SIG-M5 treated with dmso at 0.1 percent for 504 hours (cell line): Measurements from ENCODE around the gene CLSTN3.
A peak's percentile ranks its signal among the peaks of the same experiment; 100 is the strongest.
"Not testable (repeated sequence)": the region's sequence is repeated elsewhere in the genome, so short reads cannot be mapped to it uniquely, and the experiment has no call there.

ENCODE experiments used
- DNase-seq: peaks from one replicate; lab custom pipeline; 2025; ENCODE audit not compliant: unreplicated experiment; lab: John Stamatoyannopoulos, UW

The CLSTN3 gene

GRCh38 chr12:7103837-7104584 is 26.2 kb upstream of the CLSTN3 start:
- DNase-seq = no peak

- DNase-seq = no peak
Observed at GRCh38 chr12:7106082-7106481, 24.1 kb upstream of the CLSTN3 start.

GRCh38 chr12:7107181-7107580 is 23.0 kb upstream of the CLSTN3 start:
- not testable (repeated sequence) for DNase-seq

GRCh38 chr12:7107636-7108002 is 22.6 kb upstream of the CLSTN3 start:
- peak; percentile 22 for DNase-seq

GRCh38 chr12:7108003-7108795 is 22.0 kb upstream of the CLSTN3 start:
- peak; percentile 62 for DNase-seq

- DNase-seq = peak; percentile 80
Observed at GRCh38 chr12:7108796-7109571, 21.2 kb upstream of the CLSTN3 start, which contains the start of gene C1RL. C1RL (minus strand) TSS chr12:7109214; CDS start chr12:7109180, 34 bp downstream.

- DNase-seq = no peak
Observed at GRCh38 chr12:7109572-7109920, 20.6 kb upstream of the CLSTN3 start.

GRCh38 chr12:7110661-7111060 is 19.5 kb upstream of the CLSTN3 start:
- DNase-seq = no peak

GRCh38 chr12:7112041-7112440 is 18.1 kb upstream of the CLSTN3 start:
- DNase-seq = no peak

GRCh38 chr12:7113389-7113871 is 16.7 kb upstream of the CLSTN3 start:
- peak; percentile 61 for DNase-seq

- no peak for DNase-seq
Observed at GRCh38 chr12:7114008-7114407, 16.2 kb upstream of the CLSTN3 start.

GRCh38 chr12:7114851-7115250 is 15.3 kb upstream of the CLSTN3 start:
- DNase-seq = no peak

- DNase-seq = no peak
Observed at GRCh38 chr12:7116196-7116595, 14.0 kb upstream of the CLSTN3 start.

GRCh38 chr12:7116916-7117315 is 13.3 kb upstream of the CLSTN3 start:
- DNase-seq = no peak

GRCh38 chr12:7117670-7118069 is 12.5 kb upstream of the CLSTN3 start:
- no peak for DNase-seq

- peak; percentile 11 for DNase-seq
Observed at GRCh38 chr12:7118881-7119280, 11.3 kb upstream of the CLSTN3 start.

- no peak for DNase-seq
Observed at GRCh38 chr12:7120166-7120565, 10.0 kb upstream of the CLSTN3 start.

- DNase-seq = no peak
Observed at GRCh38 chr12:7121324-7121723, 8.8 kb upstream of the CLSTN3 start.

GRCh38 chr12:7122811-7123769 is 7.1 kb upstream of the CLSTN3 start:
- no peak for DNase-seq

GRCh38 chr12:7123806-7124522 is 6.2 kb upstream of the CLSTN3 start:
- no peak for DNase-seq
